GM12891 (cell line): ENCODE results near the gene SPATA9.

ENCODE experiments used
- POLR2A ChIP-seq: IDR thresholded peaks from 2 replicates; pipeline ENCODE4 v1.6.1; 2011; ENCODE audit warnings: low read depth, low read length, control low read depth
- POLR2AphosphoS5 ChIP-seq: IDR thresholded peaks from 2 replicates; pipeline ENCODE4 v1.6.1; 2011; ENCODE audit warnings: low read depth, low read length, control low read depth
- TAF1 ChIP-seq: IDR thresholded peaks from 2 replicates; pipeline ENCODE4 v1.6.1; 2011; ENCODE audit warnings: low read depth, low read length, control low read depth

- TF ChIP-seq POLR2AphosphoS5 (no peak), TAF1 (no peak), POLR2A (no peak)
Measured at GRCh38 chr5:95704150-95704549, 21.4 kb upstream of the SPATA9 start.
